PFSK-1 (cell line): Measurements from ENCODE around the gene GAPDHS.

Experiments used
- FOXP2 ChIP-seq: optimal IDR thresholded peaks from 2 replicates; pipeline ENCODE3; 2011; ENCODE audit warnings: borderline replicate concordance, control low read depth, inconsistent platforms; ENCODE audit not compliant: insufficient read depth; ENCODE audit errors: extremely low read length, extremely low read depth
- POLR2AphosphoS5 ChIP-seq: IDR thresholded peaks from 2 replicates; pipeline ENCODE4 v1.6.1; 2012; ENCODE audit warnings: low read depth, mild to moderate bottlenecking, control low read depth, low read length, moderate library complexity
- SIN3A ChIP-seq: IDR thresholded peaks from 2 replicates; pipeline ENCODE4 v1.6.1; 2012; ENCODE audit warnings: mild to moderate bottlenecking, low read length, moderate library complexity, borderline replicate concordance; ENCODE audit not compliant: insufficient read depth
- TAF1 ChIP-seq: IDR thresholded peaks from 2 replicates; pipeline ENCODE4 v1.6.1; 2012; ENCODE audit warnings: low read length, control low read depth, borderline replicate concordance; ENCODE audit not compliant: insufficient read depth
- TF ChIP-seq, protein P1 (sequence below), 2 experiments: IDR thresholded peaks; 2 replicates each; pipeline versions ENCODE4 v1.6.1 to v1.8.0; 2011 to 2012; ENCODE audit warnings: low read depth in 2 of 2, low read length in 2 of 2, control low read depth in 1 of 2, inconsistent platforms in 1 of 2, mild to moderate bottlenecking in 1 of 2, moderate library complexity in 1 of 2; ENCODE audit not compliant: insufficient read depth in 1 of 2

The GAPDHS gene

DNA sequence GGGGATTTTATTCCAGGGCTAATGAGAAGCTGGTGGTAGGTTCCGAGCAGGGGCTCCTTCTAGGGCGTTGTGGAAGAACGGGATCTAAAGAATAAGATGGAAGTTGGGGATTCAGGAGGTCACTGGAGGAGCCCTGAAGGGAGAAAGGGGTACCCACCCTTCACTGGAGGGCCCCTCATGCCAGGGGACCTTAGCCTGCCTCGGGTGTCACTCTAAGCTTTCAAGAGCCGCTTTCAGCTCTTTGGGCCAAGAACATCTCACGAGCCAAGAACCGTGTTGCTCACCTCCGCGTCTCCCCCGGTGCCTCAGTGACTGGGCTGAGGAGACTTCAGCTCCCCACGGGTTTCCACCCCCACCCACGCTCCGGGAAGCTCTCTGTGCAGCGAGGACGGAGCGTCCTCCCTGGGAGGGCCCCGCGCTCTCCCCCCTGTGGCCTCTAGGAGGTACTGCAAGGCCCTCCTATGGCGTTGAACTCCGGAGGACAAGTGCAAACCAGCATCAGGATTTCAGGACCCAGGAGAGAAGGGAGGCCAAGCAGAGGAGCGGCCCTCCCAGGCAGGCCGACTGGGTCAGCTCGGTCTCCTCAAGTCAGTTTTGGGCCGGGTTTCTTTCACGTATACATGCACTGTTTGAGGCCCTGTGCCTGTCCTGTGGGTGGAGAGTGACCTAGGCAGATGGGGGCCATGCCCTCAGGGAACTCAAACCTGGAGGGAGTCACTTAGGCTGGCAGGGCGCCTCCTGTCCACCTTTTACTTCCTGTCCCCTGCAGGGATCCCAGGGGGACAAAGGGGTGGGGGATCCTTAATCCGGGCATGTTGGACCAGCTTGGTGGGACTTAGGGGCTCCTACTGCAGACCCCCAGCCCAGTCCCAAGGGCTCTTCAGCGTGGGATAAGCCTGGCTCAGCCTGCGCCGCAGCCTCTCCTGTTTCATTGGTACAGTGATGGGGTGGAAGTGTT, 37.9 kb upstream of the GAPDHS start:
- TF ChIP-seq TAF1, result no peak
- TF ChIP-seq, protein P1, sequence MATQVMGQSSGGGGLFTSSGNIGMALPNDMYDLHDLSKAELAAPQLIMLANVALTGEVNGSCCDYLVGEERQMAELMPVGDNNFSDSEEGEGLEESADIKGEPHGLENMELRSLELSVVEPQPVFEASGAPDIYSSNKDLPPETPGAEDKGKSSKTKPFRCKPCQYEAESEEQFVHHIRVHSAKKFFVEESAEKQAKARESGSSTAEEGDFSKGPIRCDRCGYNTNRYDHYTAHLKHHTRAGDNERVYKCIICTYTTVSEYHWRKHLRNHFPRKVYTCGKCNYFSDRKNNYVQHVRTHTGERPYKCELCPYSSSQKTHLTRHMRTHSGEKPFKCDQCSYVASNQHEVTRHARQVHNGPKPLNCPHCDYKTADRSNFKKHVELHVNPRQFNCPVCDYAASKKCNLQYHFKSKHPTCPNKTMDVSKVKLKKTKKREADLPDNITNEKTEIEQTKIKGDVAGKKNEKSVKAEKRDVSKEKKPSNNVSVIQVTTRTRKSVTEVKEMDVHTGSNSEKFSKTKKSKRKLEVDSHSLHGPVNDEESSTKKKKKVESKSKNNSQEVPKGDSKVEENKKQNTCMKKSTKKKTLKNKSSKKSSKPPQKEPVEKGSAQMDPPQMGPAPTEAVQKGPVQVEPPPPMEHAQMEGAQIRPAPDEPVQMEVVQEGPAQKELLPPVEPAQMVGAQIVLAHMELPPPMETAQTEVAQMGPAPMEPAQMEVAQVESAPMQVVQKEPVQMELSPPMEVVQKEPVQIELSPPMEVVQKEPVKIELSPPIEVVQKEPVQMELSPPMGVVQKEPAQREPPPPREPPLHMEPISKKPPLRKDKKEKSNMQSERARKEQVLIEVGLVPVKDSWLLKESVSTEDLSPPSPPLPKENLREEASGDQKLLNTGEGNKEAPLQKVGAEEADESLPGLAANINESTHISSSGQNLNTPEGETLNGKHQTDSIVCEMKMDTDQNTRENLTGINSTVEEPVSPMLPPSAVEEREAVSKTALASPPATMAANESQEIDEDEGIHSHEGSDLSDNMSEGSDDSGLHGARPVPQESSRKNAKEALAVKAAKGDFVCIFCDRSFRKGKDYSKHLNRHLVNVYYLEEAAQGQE (IDR thresholded peaks at IDR 0.05; ENCODE audit: insufficient read depth in 1 of 2, low read depth in 2 of 2, low read length in 2 of 2), result no peak
- no peak for TF ChIP-seq POLR2AphosphoS5
- TF ChIP-seq FOXP2, result no peak
- no peak for TF ChIP-seq SIN3A

DNA sequence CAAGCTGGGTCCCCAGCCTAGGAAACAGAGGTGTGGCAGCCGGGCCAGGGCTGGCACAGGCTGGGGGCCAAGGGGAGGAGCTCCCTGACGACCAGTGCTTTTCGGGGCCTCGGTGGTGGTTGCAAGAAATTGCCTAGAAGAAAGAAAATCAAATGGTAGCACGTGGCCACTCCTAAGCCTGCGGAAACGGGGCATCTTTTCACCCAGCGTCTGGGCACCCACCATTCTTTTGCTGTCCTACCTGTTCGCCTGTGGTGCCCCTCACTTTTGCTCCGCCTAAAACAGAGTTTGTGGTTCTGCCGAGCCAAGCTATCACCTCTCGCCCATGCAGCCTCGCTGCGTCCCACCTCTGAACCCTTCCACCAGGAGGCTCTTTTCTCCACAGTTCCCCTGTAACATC, 35.9 kb upstream of the GAPDHS start:
- TF ChIP-seq, protein P1 (IDR thresholded peaks at IDR 0.05; ENCODE audit: insufficient read depth in 1 of 2, low read depth in 2 of 2, low read length in 2 of 2), result no peak
- no peak for TF ChIP-seq POLR2AphosphoS5
- no peak for TF ChIP-seq TAF1
- no peak for TF ChIP-seq FOXP2
- TF ChIP-seq SIN3A, result no peak

DNA sequence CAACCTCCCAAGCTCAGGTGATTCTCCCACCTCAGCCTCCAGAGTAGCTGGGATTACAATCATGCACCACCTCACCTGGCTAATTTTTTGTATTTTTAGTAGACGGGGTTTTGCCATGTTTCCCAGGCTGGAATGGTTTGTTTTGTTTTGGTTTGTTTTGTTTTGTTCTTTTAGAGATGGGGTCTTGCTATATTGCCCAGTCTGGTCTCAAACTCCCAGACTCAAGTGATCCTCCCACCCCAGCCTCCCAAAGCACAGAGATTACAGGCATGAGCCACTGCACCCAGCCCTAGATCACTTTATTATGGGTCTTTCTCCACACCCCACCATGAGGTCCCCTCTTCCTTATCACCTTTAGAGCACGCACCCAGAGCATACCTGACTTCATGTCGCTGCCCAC, 35.0 kb upstream of the GAPDHS start:
- TF ChIP-seq POLR2AphosphoS5, result no peak
- TF ChIP-seq TAF1, result no peak
- TF ChIP-seq FOXP2, result no peak
- TF ChIP-seq, protein P1 (IDR thresholded peaks at IDR 0.05; ENCODE audit: insufficient read depth in 1 of 2, low read depth in 2 of 2, low read length in 2 of 2), result no peak
- TF ChIP-seq SIN3A, result no peak

DNA sequence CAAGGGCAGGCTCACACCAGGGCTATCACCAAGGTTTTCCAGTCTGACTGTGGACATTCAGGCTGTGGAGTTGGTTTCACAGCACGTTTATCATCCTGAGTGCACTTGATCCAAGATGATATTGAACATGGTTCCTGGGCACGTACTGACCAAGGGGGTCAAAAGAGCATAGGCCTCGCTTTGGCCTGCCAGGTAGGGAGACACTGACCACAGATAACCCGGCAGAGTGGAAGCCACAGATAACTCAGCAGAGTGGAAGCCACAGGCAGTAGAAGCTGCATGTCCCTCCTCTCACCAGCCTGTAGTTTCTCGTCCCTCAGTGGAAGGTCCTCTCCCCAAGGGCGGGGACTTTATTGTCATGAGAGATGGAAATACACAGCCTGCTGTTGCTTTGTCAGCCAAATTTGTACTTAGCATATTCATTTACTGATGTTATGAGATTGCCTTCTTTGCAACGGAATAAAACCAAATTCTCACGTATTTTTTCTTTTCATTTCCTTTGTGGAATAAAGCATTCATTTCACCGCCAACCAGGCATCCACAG, 34.2 kb upstream of the GAPDHS start:
- TF ChIP-seq, protein P1 (IDR thresholded peaks at IDR 0.05; ENCODE audit: insufficient read depth in 1 of 2, low read depth in 2 of 2, low read length in 2 of 2), result no peak
- TF ChIP-seq POLR2AphosphoS5 (no peak), TAF1 (no peak), FOXP2 (no peak), SIN3A (no peak)
